GM23338 (cell line): ENCODE data around the gene SYCP2. TPM values are rescaled to one million over a fixed set of nuclear protein-coding genes. Genes with fewer than 3 reads are reported as not detected.

Source experiments
- ATAC-seq: fragments of 200-7000 bp; cut with Tn5 transposase; 3 replicates; pipeline ENCODE4 v1.9.1; 2020
- DNase-seq: peaks from one replicate; pipeline ENCODE4 v3.0.0-alpha.2; 2015; ENCODE audit warnings: low spot score
- H2AFZ ChIP-seq: fragments of 200-600 bp; sonication (generic); 2 replicates; pipeline ENCODE4 v1.8.0; 2016; ENCODE audit warnings: antibody characterized with exemption, mild to moderate bottlenecking, moderate library complexity
- H3F3A ChIP-seq: fragments of 200-600 bp; sonication (generic); replicated peaks from 2 replicates; pipeline ENCODE4 v1.8.0; 2017; ENCODE audit warnings: antibody characterized with exemption, mixed run types, low read depth
- H3K27ac ChIP-seq: fragments of 200-600 bp; sonication (generic); 2 replicates; pipeline ENCODE4 v1.6.1; 2016; ENCODE audit warnings: low read depth
- H3K27me3 ChIP-seq: fragments of 200-600 bp; sonication (generic); 2 replicates; pipeline ENCODE4 v1.8.0; 2016; ENCODE audit warnings: mild to moderate bottlenecking, mixed run types, moderate library complexity; ENCODE audit not compliant: insufficient read depth
- H3K36me3 ChIP-seq: fragments of 200-600 bp; sonication (generic); 2 replicates; pipeline ENCODE4 v1.8.0; 2016; ENCODE audit warnings: mild to moderate bottlenecking; ENCODE audit not compliant: insufficient read depth
- H3K4me1 ChIP-seq: fragments of 200-600 bp; sonication (generic); 2 replicates; pipeline ENCODE4 v1.8.0; 2016; ENCODE audit warnings: mild to moderate bottlenecking, moderate library complexity; ENCODE audit not compliant: insufficient read depth
- H3K4me2 ChIP-seq: fragments of 200-600 bp; sonication (generic); 2 replicates; pipeline ENCODE4 v1.7.1; 2017; ENCODE audit warnings: mixed run types
- H3K4me3 ChIP-seq: fragments of 200-600 bp; sonication (generic); 2 replicates; pipeline ENCODE4 v1.6.1; 2016; ENCODE audit warnings: mixed run types
- H3K79me2 ChIP-seq: fragments of 200-600 bp; sonication (generic); replicated peaks from 2 replicates; pipeline ENCODE4 v1.8.0; 2017; ENCODE audit warnings: mild to moderate bottlenecking; ENCODE audit not compliant: insufficient read depth
- H3K9me2 ChIP-seq: fragments of 200-600 bp; sonication (generic); 2 replicates; pipeline ENCODE4 v1.8.0; 2017; ENCODE audit not compliant: insufficient read depth
- H4K20me1 ChIP-seq: fragments of 200-600 bp; sonication (generic); replicated peaks from 2 replicates; pipeline ENCODE4 v1.8.0; 2017; ENCODE audit warnings: mild to moderate bottlenecking; ENCODE audit not compliant: insufficient read depth
- H3K27ac Mint-ChIP-seq: 2 replicates; pipeline ENCODE4 v1.8.0; 2020; ENCODE audit warnings: inconsistent platforms, mild to moderate bottlenecking, moderate library complexity, mixed read lengths
- H3K27me3 Mint-ChIP-seq: 3 replicates; pipeline ENCODE4 v1.8.0; 2022; ENCODE audit warnings: low read depth, mild to moderate bottlenecking, moderate library complexity, mixed read lengths, inconsistent platforms; ENCODE audit not compliant: insufficient read depth, poor library complexity
- H3K36me3 Mint-ChIP-seq: 3 replicates; pipeline ENCODE4 v1.8.0; 2021; ENCODE audit warnings: low read depth, mild to moderate bottlenecking, inconsistent platforms, moderate library complexity, mixed read lengths
- H3K4me1 Mint-ChIP-seq: 3 replicates; pipeline ENCODE4 v1.8.0; 2020; ENCODE audit warnings: mild to moderate bottlenecking, inconsistent platforms, mixed read lengths
- H3K4me3 Mint-ChIP-seq: 3 replicates; pipeline ENCODE4 v1.8.0; 2021; ENCODE audit warnings: moderate library complexity, mild to moderate bottlenecking, inconsistent platforms, mixed read lengths
- H3K9me3 Mint-ChIP-seq: 3 replicates; pipeline ENCODE4 v1.8.0; 2020; ENCODE audit warnings: moderate library complexity, mild to moderate bottlenecking, inconsistent platforms, mixed read lengths
- CREB1 ChIP-seq: fragments of 250-450 bp; sonication (Bioruptor Pico); IDR thresholded peaks from 2 replicates; pipeline ENCODE4 v1.5.0; 2020; ENCODE audit warnings: low read depth, mild to moderate bottlenecking, moderate library complexity
- CTCF ChIP-seq, 2 experiments: fragments of 200-600 bp in 1 of 2; sonication (generic) in 1 of 2; conservative IDR thresholded peaks; 2 replicates each; pipeline versions ENCODE4 v1.5.1 to v1.6.1; 2016 to 2017; ENCODE audit warnings: antibody characterized with exemption in 2 of 2, low read depth in 2 of 2, mild to moderate bottlenecking in 2 of 2, moderate library complexity in 1 of 2
- ETS1 ChIP-seq: IDR thresholded peaks from 2 replicates; pipeline ENCODE4 v1.6.1; 2016; ENCODE audit warnings: antibody characterized with exemption
- EZH2 ChIP-seq: fragments of 200-600 bp; sonication (generic); IDR thresholded peaks from one replicate; pipeline ENCODE4 v1.8.0; 2017; ENCODE audit warnings: antibody characterized with exemption, mild to moderate bottlenecking, low read depth; ENCODE audit not compliant: unreplicated experiment
- EZH2phosphoT487 ChIP-seq: fragments of 200-600 bp; sonication (generic); IDR thresholded peaks from one replicate; pipeline ENCODE4 v1.8.1; 2018; ENCODE audit warnings: antibody characterized with exemption; ENCODE audit not compliant: unreplicated experiment
- JUNB ChIP-seq: IDR thresholded peaks from one replicate; pipeline ENCODE4 v1.6.1; 2016; ENCODE audit warnings: antibody characterized with exemption; ENCODE audit not compliant: unreplicated experiment
- NANOG ChIP-seq: IDR thresholded peaks from 2 replicates; pipeline ENCODE4 v1.6.1; 2016; ENCODE audit warnings: antibody characterized with exemption, borderline replicate concordance
- POLR2AphosphoS5 ChIP-seq: IDR thresholded peaks from 2 replicates; pipeline ENCODE4 v1.6.1; 2016; ENCODE audit warnings: antibody characterized with exemption, low read depth
- REST ChIP-seq: IDR thresholded peaks from one replicate; pipeline ENCODE4 v1.6.1; 2018; ENCODE audit warnings: antibody characterized with exemption; ENCODE audit not compliant: unreplicated experiment
- ZNF114 ChIP-seq: fragments of 250-450 bp; sonication (Bioruptor Pico); IDR thresholded peaks from 2 replicates; pipeline ENCODE4 v1.5.0; 2020; ENCODE audit warnings: mild to moderate bottlenecking, moderate library complexity
- ZNF462 ChIP-seq: fragments of 250-450 bp; sonication (Bioruptor Pico); IDR thresholded peaks from 2 replicates; pipeline ENCODE4 v1.5.0; 2020; ENCODE audit warnings: mild to moderate bottlenecking, moderate library complexity
- polyA plus RNA-seq: library from polyadenylated mRNA; unstranded; fragments of >200 nt; fragmentation: Nextera tagmentation; extraction: Ambion mirVana; gene quantifications from 2 replicates; pipeline ENCODE4 v1.2.1, GENCODE V29; 2016
- total RNA-seq: library from RNA; depleted of rRNA; stranded (reverse); fragments of >200 nt; shearing (Covaris generic); gene quantifications from 2 replicates; pipeline ENCODE4 v1.2.3, GENCODE V29; 2014

Gene SYCP2
- total and polyA plus RNA-seq, 2 experiments from 2014 or later = 0.50 to 2.1 TPM

GRCh38 chr20:59971428-59971827 lies 38.0 kb upstream of the SYCP2 start (continued):
- TF ChIP-seq REST = no peak
- TF ChIP-seq JUNB = no peak
- TF ChIP-seq EZH2phosphoT487 = no peak
- no peak for TF ChIP-seq CREB1
- no peak for TF ChIP-seq CTCF (conservative IDR thresholded peaks at IDR 0.05; ENCODE audit: low read depth in 2 of 2)
- no peak for TF ChIP-seq ZNF114 (CRISPR knock-in tag)
- TF ChIP-seq POLR2AphosphoS5 = no peak
- no peak for TF ChIP-seq ETS1
- no peak for TF ChIP-seq EZH2
- no peak for TF ChIP-seq NANOG

- Histone ChIP-seq H3K9me2 (no peaks in the 10 kb centered on the region), H4K20me1 (no peaks in the 10 kb centered on the region), H3K27ac (no peak overlapping the region), H3K4me3 (no peak overlapping the region), H3F3A (no peaks in the 10 kb centered on the region), H3K36me3 (no peaks in the 10 kb centered on the region), H2AFZ (no peak overlapping the region), H3K4me2 (no peak overlapping the region), H3K4me1 (no peaks in the 10 kb centered on the region), H3K79me2 (no peaks in the 10 kb centered on the region), H3K27me3 (no peaks in the 10 kb centered on the region)
- Mint-ChIP-seq H3K27me3 (no peaks in the 10 kb centered on the region), H3K27ac (no peak overlapping the region), H3K4me3 (no peak overlapping the region), H3K4me1 (no peaks in the 10 kb centered on the region), H3K9me3 (no peaks in the 10 kb centered on the region), H3K36me3 (no peaks in the 10 kb centered on the region)
- no peak for ATAC-seq
- no peak for DNase-seq
- TF ChIP-seq NANOG = no peak
- TF ChIP-seq ZNF114 (CRISPR knock-in tag) = no peak
- TF ChIP-seq ZNF462 = no peak
- TF ChIP-seq EZH2phosphoT487 = no peak
- no peak for TF ChIP-seq CTCF (conservative IDR thresholded peaks at IDR 0.05; ENCODE audit: low read depth in 2 of 2)
Observed at GRCh38 chr20:59966428-59966827, 33.0 kb upstream of the SYCP2 start.
